Erythroblast (primary cell): ENCODE results near the gene GC.

Experiments used
- GATA1 ChIP-seq: IDR thresholded peaks from 2 replicates; pipeline ENCODE4 v1.6.1; 2011; ENCODE audit warnings: low read depth, mild to moderate bottlenecking, control low read depth, low read length, moderate library complexity
- POLR2A ChIP-seq: IDR thresholded peaks from 2 replicates; pipeline ENCODE4 v1.6.1; 2011; ENCODE audit warnings: mild to moderate bottlenecking, low read length

GRCh38 chr4:71711044-71711984 is 72.6 kb downstream of the GC start:
- TF ChIP-seq POLR2A: no peak
- no peak for TF ChIP-seq GATA1
